ENCODE data around the gene SLC4A4. TPM values are rescaled to one million over a fixed set of nuclear protein-coding genes. Genes with fewer than 3 reads are reported as not detected.

The SLC4A4 gene
- polyA plus RNA-seq, 1 of the 3 experiments (the other 2 are of a cell fraction): not detected

GRCh38 chr4:71541541-71541940, 202.7 kb downstream of the SLC4A4 start:
- no peaks in the 10 kb centered on the region for H3F3A ChIP-seq (replicated peaks; ENCODE audit: insufficient read depth)
- ChIA-PET CTCF (no interaction called here), POLR2A (no interaction called here)
- no peaks in the 10 kb centered on the region for H4K20me1 ChIP-seq (ENCODE audit: insufficient read depth)
- no peak overlapping the region for H3K4me2 ChIP-seq
- H2AFZ ChIP-seq (ENCODE audit: low read depth): no peak overlapping the region
- no peaks in the 10 kb centered on the region for H3K27me3 ChIP-seq (ENCODE audit: insufficient read depth)
- no peaks in the 10 kb centered on the region for H3K36me3 ChIP-seq (replicated peaks in 1 of 2; ENCODE audit: control insufficient read depth in 1 of 2, insufficient read depth in 2 of 2, low read length in 1 of 2)
- DNase-seq: no peak
- H3K9me3 ChIP-seq: no peaks in the 10 kb centered on the region
- 24% methylated on average over 2 of the region's 2 CpGs for WGBS (ENCODE audit: low lambda C conversion rate)
- no peak overlapping the region for H3K4me3 ChIP-seq (ENCODE audit: low read depth in 2 of 2, low read length in 1 of 2)
- no peaks in the 10 kb centered on the region for H3K79me2 ChIP-seq (ENCODE audit: insufficient read depth)
- TF ChIP-seq NFIC (IDR thresholded peaks at IDR 0.05; ENCODE audit: borderline replicate concordance) (no peak), FOSL2 (IDR thresholded peaks at IDR 0.05; ENCODE audit: borderline replicate concordance, low read depth) (no peak), SMC3 (IDR thresholded peaks at IDR 0.05; ENCODE audit: low read depth, low read length) (no peak), ELF1 (IDR thresholded peaks at IDR 0.05) (no peak), CHD2 (IDR thresholded peaks at IDR 0.05; ENCODE audit: low read length, partially characterized antibody) (no peak), NRF1 (IDR thresholded peaks at IDR 0.05; ENCODE audit: low read depth, low read length) (no peak)
- TF ChIP-seq, protein P1, sequence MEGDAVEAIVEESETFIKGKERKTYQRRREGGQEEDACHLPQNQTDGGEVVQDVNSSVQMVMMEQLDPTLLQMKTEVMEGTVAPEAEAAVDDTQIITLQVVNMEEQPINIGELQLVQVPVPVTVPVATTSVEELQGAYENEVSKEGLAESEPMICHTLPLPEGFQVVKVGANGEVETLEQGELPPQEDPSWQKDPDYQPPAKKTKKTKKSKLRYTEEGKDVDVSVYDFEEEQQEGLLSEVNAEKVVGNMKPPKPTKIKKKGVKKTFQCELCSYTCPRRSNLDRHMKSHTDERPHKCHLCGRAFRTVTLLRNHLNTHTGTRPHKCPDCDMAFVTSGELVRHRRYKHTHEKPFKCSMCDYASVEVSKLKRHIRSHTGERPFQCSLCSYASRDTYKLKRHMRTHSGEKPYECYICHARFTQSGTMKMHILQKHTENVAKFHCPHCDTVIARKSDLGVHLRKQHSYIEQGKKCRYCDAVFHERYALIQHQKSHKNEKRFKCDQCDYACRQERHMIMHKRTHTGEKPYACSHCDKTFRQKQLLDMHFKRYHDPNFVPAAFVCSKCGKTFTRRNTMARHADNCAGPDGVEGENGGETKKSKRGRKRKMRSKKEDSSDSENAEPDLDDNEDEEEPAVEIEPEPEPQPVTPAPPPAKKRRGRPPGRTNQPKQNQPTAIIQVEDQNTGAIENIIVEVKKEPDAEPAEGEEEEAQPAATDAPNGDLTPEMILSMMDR (IDR thresholded peaks at IDR 0.05): no peak
- TF ChIP-seq, protein P2, sequence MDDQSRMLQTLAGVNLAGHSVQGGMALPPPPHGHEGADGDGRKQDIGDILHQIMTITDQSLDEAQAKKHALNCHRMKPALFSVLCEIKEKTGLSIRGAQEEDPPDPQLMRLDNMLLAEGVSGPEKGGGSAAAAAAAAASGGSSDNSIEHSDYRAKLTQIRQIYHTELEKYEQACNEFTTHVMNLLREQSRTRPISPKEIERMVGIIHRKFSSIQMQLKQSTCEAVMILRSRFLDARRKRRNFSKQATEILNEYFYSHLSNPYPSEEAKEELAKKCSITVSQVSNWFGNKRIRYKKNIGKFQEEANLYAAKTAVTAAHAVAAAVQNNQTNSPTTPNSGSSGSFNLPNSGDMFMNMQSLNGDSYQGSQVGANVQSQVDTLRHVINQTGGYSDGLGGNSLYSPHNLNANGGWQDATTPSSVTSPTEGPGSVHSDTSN (IDR thresholded peaks at IDR 0.05): no peak
- H3K4me1 ChIP-seq (ENCODE audit: control insufficient read depth in 1 of 2, insufficient read depth in 2 of 2, low read depth in 1 of 2, low read length in 1 of 2): no peaks in the 10 kb centered on the region
- H3K9me2 ChIP-seq: no peaks in the 10 kb centered on the region
- no peak overlapping the region for H3K27ac ChIP-seq (ENCODE audit: low read depth in 2 of 2, low read length in 1 of 2)
- no peak overlapping the region for H3K9ac ChIP-seq

- Histone ChIP-seq H3K36me3 (replicated peaks in 1 of 2; ENCODE audit: control insufficient read depth in 1 of 2, insufficient read depth in 2 of 2, low read length in 1 of 2) (no peaks in the 10 kb centered on the region), H3K9me2 (no peaks in the 10 kb centered on the region), H3K27me3 (ENCODE audit: insufficient read depth) (no peaks in the 10 kb centered on the region), H3K27ac (ENCODE audit: low read depth in 2 of 2, low read length in 1 of 2) (no peak overlapping the region), H3K9me3 (no peaks in the 10 kb centered on the region), H3K9ac (no peak overlapping the region), H3F3A (replicated peaks; ENCODE audit: insufficient read depth) (no peaks in the 10 kb centered on the region), H4K20me1 (ENCODE audit: insufficient read depth) (no peaks in the 10 kb centered on the region), H3K4me2 (no peak overlapping the region), H2AFZ (ENCODE audit: low read depth) (no peak overlapping the region), H3K79me2 (ENCODE audit: insufficient read depth) (no peaks in the 10 kb centered on the region), H3K4me1 (ENCODE audit: control insufficient read depth in 1 of 2, insufficient read depth in 2 of 2, low read depth in 1 of 2, low read length in 1 of 2) (no peaks in the 10 kb centered on the region), H3K4me3 (ENCODE audit: low read depth in 2 of 2, low read length in 1 of 2) (no peak overlapping the region)
- POLR2A ChIA-PET: no interaction called here
- 12% methylated on average over 3 of the region's 3 CpGs for WGBS (ENCODE audit: low lambda C conversion rate)
- CTCF ChIA-PET: no interaction called here
- DNase-seq: no peak
- TF ChIP-seq EP300 (IDR thresholded peaks at IDR 0.05; ENCODE audit: borderline replicate concordance in 1 of 2, low read depth in 1 of 2, low read length in 1 of 2) (no peak), GABPA (IDR thresholded peaks at IDR 0.05; ENCODE audit: low read depth) (no peak), GATA2 (CRISPR knock-in tag; IDR thresholded peaks at IDR 0.05) (no peak)
Observed at GRCh38 chr4:71545168-71545567, 206.3 kb downstream of the SLC4A4 start.
